Measurements from ENCODE around the gene CDC34. TPM values are rescaled to one million over a fixed set of nuclear protein-coding genes. Genes with fewer than 3 reads are reported as not detected.

Gene CDC34
- 10 to 100 TPM; 36.2 to 42.0 TPM for total RNA-seq
- 22.0 to 37.7 reads per million in 2 donors for total RNA-seq

GRCh38 chr19:531753-532560 is at the start of gene CDC34:
Gene CDC34, plus strand, starts transcription at chr19:531760. Its CDS starts 172 bp downstream, at chr19:531932.
- no peaks in the 10 kb centered on the region for H3K9me3 ChIP-seq (ENCODE audit: control insufficient read depth, low read length, poor library complexity, severe bottlenecking)
- H3K27me3 Mint-ChIP-seq: no peaks in the 10 kb centered on the region
- peak within 1 kb of the TSS; percentile 91 for H3K4me3 Mint-ChIP-seq
- peaks cover 14% of the 10 kb centered on the region for H3K4me1 Mint-ChIP-seq
- ATAC-seq: peak; percentile 32
- no peak for DNase-seq
- H3K36me3 Mint-ChIP-seq (ENCODE audit: low read depth): no peaks in the 10 kb centered on the region
- H3K27ac Mint-ChIP-seq: peak within 1 kb of the TSS; percentile 83

GRCh38 chr19:482186-483041 is 49.1 kb upstream of the CDC34 start:
- Mint-ChIP-seq H3K36me3 (ENCODE audit: low read depth) (peaks cover 2% of the 10 kb centered on the region), H3K4me3 (no peak overlapping the region), H3K4me1 (no peaks in the 10 kb centered on the region), H3K27ac (peak overlapping the region; percentile 0), H3K27me3 (peaks cover 12% of the 10 kb centered on the region)
- ATAC-seq (no peak), DNase-seq (no peak)
- no peaks in the 10 kb centered on the region for H3K9me3 ChIP-seq (ENCODE audit: control insufficient read depth, low read length, poor library complexity, severe bottlenecking)

- Mint-ChIP-seq H3K4me3 (no peak overlapping the region), H3K27me3 (peaks cover 12% of the 10 kb centered on the region), H3K27ac (no peak overlapping the region), H3K36me3 (ENCODE audit: low read depth) (peaks cover 2% of the 10 kb centered on the region), H3K4me1 (no peaks in the 10 kb centered on the region)
- ATAC-seq: no peak
- DNase-seq: no peak
- H3K9me3 ChIP-seq (ENCODE audit: control insufficient read depth, low read length, poor library complexity, severe bottlenecking): no peaks in the 10 kb centered on the region
Observed at GRCh38 chr19:483332-484072, 48.1 kb upstream of the CDC34 start.

DNA sequence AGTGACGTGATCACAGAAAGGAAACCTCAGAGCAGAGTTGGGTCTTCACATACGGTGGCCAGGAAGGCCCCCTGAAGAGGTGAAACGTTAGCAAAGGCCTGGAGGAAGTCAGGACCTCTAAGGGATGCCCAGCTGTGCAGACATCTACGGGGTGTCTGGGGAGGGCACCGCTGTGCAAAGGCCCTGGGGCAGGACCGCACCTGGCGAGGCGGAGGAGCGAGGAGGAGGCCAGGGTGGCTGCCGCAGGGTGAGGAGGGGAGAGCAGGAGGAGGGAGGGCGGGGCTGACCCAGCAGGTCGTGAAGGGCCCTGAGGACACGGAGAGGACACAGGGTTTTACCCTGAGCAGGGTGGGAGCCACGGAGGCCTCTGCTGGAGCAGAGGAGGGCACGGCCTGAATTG is 47.1 kb upstream of the CDC34 start:
- no peak for ATAC-seq
- H3K27me3 Mint-ChIP-seq: peaks cover 12% of the 10 kb centered on the region

DNA sequence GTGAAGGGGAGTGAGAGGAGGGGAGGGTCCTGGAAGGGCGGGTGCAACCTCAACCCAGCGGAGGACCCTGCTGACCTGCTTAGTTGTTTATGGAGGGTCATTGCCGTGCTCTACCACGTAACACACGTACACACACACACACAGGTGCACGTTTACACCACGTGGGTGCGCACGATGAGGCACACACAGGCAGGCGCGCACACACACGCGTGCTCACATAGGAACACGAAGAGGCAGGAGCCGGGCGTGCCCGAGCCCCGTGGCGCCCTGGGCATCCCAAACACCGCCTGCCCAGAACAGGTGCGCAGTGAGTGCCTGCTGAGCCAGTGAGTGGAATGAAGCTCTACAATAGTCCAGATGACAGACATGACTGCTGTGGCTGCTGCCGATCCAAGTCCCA is 46.5 kb upstream of the CDC34 start:
- H3K4me3 Mint-ChIP-seq: no peak overlapping the region
- no peak overlapping the region for H3K27ac Mint-ChIP-seq
- DNase-seq: no peak
- no peaks in the 10 kb centered on the region for H3K9me3 ChIP-seq (ENCODE audit: control insufficient read depth, low read length, poor library complexity, severe bottlenecking)
- H3K27me3 Mint-ChIP-seq: peaks cover 12% of the 10 kb centered on the region
- ATAC-seq: no peak
- peaks cover 2% of the 10 kb centered on the region for H3K36me3 Mint-ChIP-seq (ENCODE audit: low read depth)
- H3K4me1 Mint-ChIP-seq: no peaks in the 10 kb centered on the region

More for the DNA sequence above, 47.1 kb upstream of the CDC34 start:
- no peak for DNase-seq
- no peak overlapping the region for H3K27ac Mint-ChIP-seq
- no peaks in the 10 kb centered on the region for H3K9me3 ChIP-seq (ENCODE audit: control insufficient read depth, low read length, poor library complexity, severe bottlenecking)
- H3K4me3 Mint-ChIP-seq: no peak overlapping the region
- peaks cover 2% of the 10 kb centered on the region for H3K36me3 Mint-ChIP-seq (ENCODE audit: low read depth)
- H3K4me1 Mint-ChIP-seq: no peaks in the 10 kb centered on the region

DNA sequence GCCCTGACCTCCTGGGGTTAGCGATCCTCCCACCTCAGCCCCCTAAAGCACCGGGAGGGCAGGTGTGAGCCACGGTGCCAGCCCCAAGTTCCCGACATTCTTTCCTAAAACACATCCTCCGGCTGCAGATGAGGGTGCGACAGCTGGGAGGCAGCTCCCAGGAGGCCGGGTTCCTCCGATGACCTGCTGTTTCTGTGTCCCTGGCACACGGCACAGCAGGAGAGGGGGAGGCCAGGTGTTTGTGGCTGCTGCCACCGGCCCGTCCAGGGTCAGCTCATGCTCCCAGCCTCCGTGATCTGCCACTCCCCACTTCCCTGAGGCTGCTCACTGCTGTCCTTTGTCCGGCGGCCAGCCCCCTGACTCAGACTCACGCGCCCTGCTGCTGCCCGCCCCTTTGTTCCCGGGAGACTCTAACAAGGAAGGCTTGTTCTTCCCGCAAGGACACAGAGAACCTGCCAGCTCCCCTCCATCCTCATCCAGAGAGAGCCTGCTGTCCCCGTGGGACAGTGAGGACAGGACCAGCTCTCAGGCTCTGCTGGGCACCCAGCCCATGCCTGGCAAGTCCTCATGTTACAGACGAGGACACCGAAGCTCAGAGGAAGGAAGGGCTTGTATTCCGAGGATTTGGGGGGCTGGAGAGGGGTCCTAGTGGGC is 45.9 kb upstream of the CDC34 start:
- H3K27me3 Mint-ChIP-seq: peaks cover 12% of the 10 kb centered on the region
- H3K4me3 Mint-ChIP-seq: no peak overlapping the region
- DNase-seq (no peak), ATAC-seq (no peak)
- no peaks in the 10 kb centered on the region for H3K36me3 Mint-ChIP-seq (ENCODE audit: low read depth)
- no peak overlapping the region for H3K27ac Mint-ChIP-seq
- no peaks in the 10 kb centered on the region for H3K9me3 ChIP-seq (ENCODE audit: control insufficient read depth, low read length, poor library complexity, severe bottlenecking)
- H3K4me1 Mint-ChIP-seq: peaks cover 2% of the 10 kb centered on the region

DNA sequence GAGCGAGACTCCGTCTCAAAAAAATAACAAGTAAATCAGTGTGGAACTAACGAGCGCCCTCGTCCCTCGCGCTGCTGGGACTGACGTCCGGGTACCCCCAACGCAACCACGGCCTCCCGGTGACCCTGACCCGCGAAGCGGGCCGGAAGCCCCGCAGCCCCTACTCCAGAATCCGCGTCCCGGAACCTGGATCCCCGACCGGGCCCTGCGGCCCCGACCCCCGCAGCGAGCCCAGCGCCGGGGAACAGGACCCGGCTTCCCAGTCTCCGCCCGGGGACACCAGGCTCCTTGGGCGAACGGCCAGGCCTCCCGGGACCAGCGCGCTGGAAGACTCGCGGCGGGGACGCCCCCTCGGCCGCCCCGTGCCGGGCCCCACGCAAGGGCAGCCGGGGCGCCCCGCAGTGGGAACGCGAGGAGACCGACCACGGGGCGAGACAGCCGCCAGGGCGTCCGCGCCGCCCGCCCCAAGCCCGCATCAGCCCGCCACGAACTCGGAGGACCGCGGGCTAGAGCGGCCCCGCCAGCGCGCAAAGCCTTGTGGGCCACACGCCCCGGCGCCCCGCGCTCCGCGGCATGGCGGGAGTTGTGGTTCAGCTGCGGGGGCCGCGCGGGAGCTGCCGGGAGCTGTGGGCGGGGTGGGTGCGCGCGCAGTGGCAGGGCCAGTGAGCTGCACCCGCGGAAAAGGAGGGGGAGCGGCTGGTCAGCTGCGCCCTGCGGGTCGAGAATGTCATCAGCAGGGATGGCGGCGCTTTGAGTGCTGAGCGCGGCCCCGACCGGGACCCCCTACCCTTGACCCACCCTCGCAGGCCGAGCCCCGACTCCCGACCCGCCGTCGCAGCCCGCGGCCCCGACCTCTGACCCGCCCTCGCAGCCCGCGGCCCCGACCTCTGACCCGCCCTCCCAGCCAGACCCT is 42.8 kb upstream of the CDC34 start:
- H3K9me3 ChIP-seq (ENCODE audit: control insufficient read depth, low read length, poor library complexity, severe bottlenecking): no peaks in the 10 kb centered on the region
- Mint-ChIP-seq H3K4me1 (peaks cover 2% of the 10 kb centered on the region), H3K36me3 (ENCODE audit: low read depth) (no peaks in the 10 kb centered on the region), H3K4me3 (peak overlapping the region; percentile 79), H3K27ac (peak overlapping the region; percentile 65), H3K27me3 (peaks cover 12% of the 10 kb centered on the region)
- DNase-seq (peak; percentile 85 to 89 (median 88)), ATAC-seq (peak; percentile 96)

- peaks cover 2% of the 10 kb centered on the region for H3K4me1 Mint-ChIP-seq
- H3K36me3 Mint-ChIP-seq (ENCODE audit: low read depth): no peaks in the 10 kb centered on the region
- ATAC-seq (no peak), DNase-seq (no peak)
- H3K27ac Mint-ChIP-seq: no peak overlapping the region
- peak overlapping the region; percentile 83 for H3K4me3 Mint-ChIP-seq
- peaks cover 12% of the 10 kb centered on the region for H3K27me3 Mint-ChIP-seq
- H3K9me3 ChIP-seq (ENCODE audit: control insufficient read depth, low read length, poor library complexity, severe bottlenecking): no peaks in the 10 kb centered on the region
Observed at GRCh38 chr19:489418-490196, 42.0 kb upstream of the CDC34 start.

DNA sequence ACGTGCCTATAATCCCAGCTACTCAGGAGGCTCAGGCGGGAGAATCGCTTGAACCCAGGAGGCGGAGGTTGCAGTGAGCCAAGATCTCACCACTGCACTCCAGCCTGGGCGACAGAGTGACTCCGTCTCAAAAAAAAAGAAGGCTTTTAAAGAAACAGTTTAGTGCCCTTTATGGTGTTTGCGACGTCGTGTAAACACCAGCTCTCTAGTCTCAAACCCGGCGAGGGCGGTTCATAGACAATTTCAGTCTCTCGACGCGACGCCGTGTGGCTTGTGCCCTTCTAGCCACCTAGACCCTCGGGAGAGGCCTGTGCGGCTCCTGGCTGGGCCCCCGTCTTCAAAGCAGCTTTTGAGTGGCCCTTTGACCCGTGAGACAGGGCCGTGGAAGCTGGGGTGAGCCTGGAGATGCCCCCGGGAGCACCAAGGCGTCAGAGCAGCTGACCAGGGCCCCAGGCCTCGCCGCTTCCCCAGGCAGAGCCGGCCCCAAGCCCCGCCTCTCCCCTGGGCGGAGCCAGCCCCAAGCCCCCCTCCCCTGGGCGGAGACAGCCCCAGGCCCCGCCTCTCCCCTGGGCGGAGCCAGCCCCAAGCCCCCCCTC is 40.3 kb upstream of the CDC34 start:
- Mint-ChIP-seq H3K27ac (no peak overlapping the region), H3K4me3 (no peak overlapping the region), H3K36me3 (ENCODE audit: low read depth) (no peaks in the 10 kb centered on the region), H3K4me1 (peaks cover 2% of the 10 kb centered on the region), H3K27me3 (no peaks in the 10 kb centered on the region)
- peak in 1 of 3 donors; percentile 29 for DNase-seq
- ATAC-seq: no peak
- H3K9me3 ChIP-seq (ENCODE audit: control insufficient read depth, low read length, poor library complexity, severe bottlenecking): no peaks in the 10 kb centered on the region

- no peak overlapping the region for H3K27ac Mint-ChIP-seq
- no peak overlapping the region for H3K4me3 Mint-ChIP-seq
- no peaks in the 10 kb centered on the region for H3K36me3 Mint-ChIP-seq (ENCODE audit: low read depth)
- H3K9me3 ChIP-seq (ENCODE audit: control insufficient read depth, low read length, poor library complexity, severe bottlenecking): no peaks in the 10 kb centered on the region
- H3K4me1 Mint-ChIP-seq: peaks cover 2% of the 10 kb centered on the region
- H3K27me3 Mint-ChIP-seq: no peaks in the 10 kb centered on the region
- ATAC-seq (peak; percentile 16), DNase-seq (peak in 2 of 3 donors; percentile 43 to 52)
Observed at GRCh38 chr19:492091-492531, 39.4 kb upstream of the CDC34 start.

Measured in T-helper 17 cell (primary cell).